Heart left ventricle (tissue), 16 donors: ENCODE results near the gene ZNF536. TPM values are rescaled to one million over a fixed set of nuclear protein-coding genes. Genes with fewer than 3 reads are reported as not detected.

ENCODE experiments used
- ATAC-seq, 4 donors: fragments of 200-7000 bp; cut with Tn5 transposase; one replicate each; pipeline ENCODE4 v1.9.1; 2020 to 2022; ENCODE audit warnings: moderate library complexity in 4 of 4, mild to moderate bottlenecking in 3 of 4, moderate number of reproducible peaks in 1 of 4
- DNase-seq, 5 donors: peaks; one replicate each; pipeline ENCODE4 v3.0.0-alpha.2; 2020
- H3K27ac ChIP-seq, 12 donors: fragments of 200-600 bp; sonication (generic) in 4 of 12; one replicate each; pipeline versions ENCODE4 v1.5.0 to v1.8.0; 2016 to 2022; ENCODE audit warnings: mild to moderate bottlenecking in 2 of 12
- H3K27me3 ChIP-seq, 9 donors: fragments of 200-600 bp; sonication (generic) in 2 of 9; one replicate each; pipeline versions ENCODE4 v1.5.1 to v1.8.0; 2016 to 2022; ENCODE audit warnings: mild to moderate bottlenecking in 3 of 9
- H3K36me3 ChIP-seq, 9 donors: fragments of 200-600 bp; sonication (generic) in 2 of 9; one replicate each; pipeline versions ENCODE4 v1.5.0 to v1.8.0; 2018 to 2022; ENCODE audit warnings: mild to moderate bottlenecking in 2 of 9
- H3K4me1 ChIP-seq, 12 donors: fragments of 200-600 bp; sonication (generic) in 4 of 12; one replicate each; pipeline versions ENCODE4 v1.5.0 to v1.8.0; 2016 to 2022; ENCODE audit warnings: mild to moderate bottlenecking in 3 of 12
- H3K4me3 ChIP-seq, 12 donors: fragments of 200-600 bp; sonication (generic) in 4 of 12; one replicate each; pipeline versions ENCODE4 v1.5.0 to v1.8.0; 2017 to 2022; ENCODE audit warnings: mild to moderate bottlenecking in 9 of 12, moderate library complexity in 4 of 12
- H3K9me3 ChIP-seq, 12 donors: fragments of 200-600 bp; sonication (generic) in 4 of 12; one replicate each; pipeline versions ENCODE4 v1.5.0 to v1.8.0; 2016 to 2022; ENCODE audit warnings: mild to moderate bottlenecking in 1 of 12
- POLR2A ChIP-seq, 2 donors: fragments of 450-650 bp; IDR thresholded peaks; one replicate each; pipeline ENCODE4 v1.6.1; 2017; ENCODE audit warnings: antibody characterized with exemption in 2 of 2, mild to moderate bottlenecking in 2 of 2, moderate library complexity in 2 of 2
- WGBS, 4 donors: extraction: QIAGEN DNeasy Blood & Tissue Kit in 2 of 4; methylation state at CpG; one replicate each; pipeline versions ENCODE4 v1.1.5 to v1.1.7; 2013 to 2018; 5-methylcytosine and 5-hydroxymethylcytosine counted together
- intact Hi-C, 10 donors: fragments of 100-400 bp; cut with DNase I; formaldehyde crosslinking; loops; one replicate each; pipeline versions ENCODE4 v1.11.1 to v1.14.2; 2022
- polyA plus RNA-seq, 2 donors: library from polyadenylated mRNA; stranded (reverse); fragments of 200-250 nt; gene quantifications; one replicate each; pipeline ENCODE4 v1.2.3, GENCODE V29; 2013
- total RNA-seq, 9 donors: library from RNA; depleted of rRNA in 2 of 9; stranded (reverse); fragments of >200 nt in 2 of 9; fragmentation: NEBNext Ultra II Directional in 3 of 9; extraction: Animal tissue kit (Norgen Biotek cat#: 25700) in 3 of 9; gene quantifications; one replicate each; pipeline versions ENCODE4 v1.1.0 to v1.2.4, GENCODE V29; 2016 to 2023
- TF ChIP-seq, protein P1 (sequence below), 12 donors: fragments of 200-600 bp; sonication (generic) in 4 of 12; IDR thresholded peaks; one replicate each; pipeline versions ENCODE4 v1.5.0 to v1.8.0; 2018 to 2022; ENCODE audit warnings: antibody characterized with exemption in 12 of 12, mild to moderate bottlenecking in 5 of 12
- donor health status: ischemic (EF 13 %, LVEDD 7.1; RV severe dilation, severe dysfunction).
- donor health status: healthy with polysubstance abuse.
- donor health status: DM: no; HTN: yes; CAD: no.
- donor health status: DM: no; HTN: no; CAD: no.
- donor health status: ischemic (EF 25% LVEDD 6.9; RV normal size, moderate dysfunction).
- donor health status: ischemic (EF 25% LVEDD 5.7; RV mildly dilated, moderate dysfunction).
- donor health status: healthy.
- donor health status: DM: yes; HTN: yes; CAD: no.
- donor health status: ischemic (EF 35%, LVEDD 5.7; RV mildly dilated, moderate dysfunction).
- donor health status: nonischemic (EF 11% LVEDD 7.7; RV severe dilation, severe dysfunction).
- donor health status: DM: yes; HTN: yes; CAD: no.
- donor health status: PGD.
- donor health status: ischemic (EF 29% LVEDD 5.4; RV normal size, mild dysfunction).
- donor health status: nonischemic (EF 23%, LVEDD 6.1; RV moderate dilation, normal function).

Gene ZNF536
- total and polyA plus RNA-seq, 11 donors, result 0.17 to 10.1 (median 2.0) TPM

DNA sequence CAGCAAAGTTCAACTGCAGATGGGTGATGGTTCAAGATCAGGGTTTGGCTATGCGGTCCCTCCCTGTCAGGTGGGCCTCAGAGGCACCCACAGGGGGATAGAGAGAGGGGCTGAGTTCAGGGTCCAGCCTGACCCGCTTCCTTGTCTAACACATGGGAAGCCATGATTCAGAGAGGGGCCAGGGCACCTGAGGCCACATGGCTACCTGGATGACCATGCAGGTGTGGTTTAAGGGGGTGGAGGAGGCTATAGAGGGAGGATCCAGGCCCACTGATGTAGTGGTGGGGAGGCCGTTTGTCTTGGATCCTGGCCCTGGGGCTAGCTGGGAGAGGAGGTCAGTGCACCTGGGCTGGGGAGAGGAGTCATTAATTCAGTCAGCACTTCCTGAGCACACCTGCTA lies 56.7 kb downstream of the ZNF536 start:
- no peak for ATAC-seq
- 74 to 93% (median 83%) methylated on average over 2 to 3 of the region's 3 CpGs for WGBS, 4 donors
- Histone ChIP-seq H3K27ac (no peak overlapping the region), H3K27me3 (no peaks in the 10 kb centered on the region), H3K36me3 (no peaks in the 10 kb centered on the region), H3K4me3 (no peak overlapping the region), H3K9me3 (no peaks in the 10 kb centered on the region), H3K4me1 (no peaks in the 10 kb centered on the region)
- TF ChIP-seq, protein P1, sequence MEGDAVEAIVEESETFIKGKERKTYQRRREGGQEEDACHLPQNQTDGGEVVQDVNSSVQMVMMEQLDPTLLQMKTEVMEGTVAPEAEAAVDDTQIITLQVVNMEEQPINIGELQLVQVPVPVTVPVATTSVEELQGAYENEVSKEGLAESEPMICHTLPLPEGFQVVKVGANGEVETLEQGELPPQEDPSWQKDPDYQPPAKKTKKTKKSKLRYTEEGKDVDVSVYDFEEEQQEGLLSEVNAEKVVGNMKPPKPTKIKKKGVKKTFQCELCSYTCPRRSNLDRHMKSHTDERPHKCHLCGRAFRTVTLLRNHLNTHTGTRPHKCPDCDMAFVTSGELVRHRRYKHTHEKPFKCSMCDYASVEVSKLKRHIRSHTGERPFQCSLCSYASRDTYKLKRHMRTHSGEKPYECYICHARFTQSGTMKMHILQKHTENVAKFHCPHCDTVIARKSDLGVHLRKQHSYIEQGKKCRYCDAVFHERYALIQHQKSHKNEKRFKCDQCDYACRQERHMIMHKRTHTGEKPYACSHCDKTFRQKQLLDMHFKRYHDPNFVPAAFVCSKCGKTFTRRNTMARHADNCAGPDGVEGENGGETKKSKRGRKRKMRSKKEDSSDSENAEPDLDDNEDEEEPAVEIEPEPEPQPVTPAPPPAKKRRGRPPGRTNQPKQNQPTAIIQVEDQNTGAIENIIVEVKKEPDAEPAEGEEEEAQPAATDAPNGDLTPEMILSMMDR (IDR thresholded peaks at IDR 0.05), result no peak
- TF ChIP-seq POLR2A (IDR thresholded peaks at IDR 0.05), result no peak
- intact Hi-C loops, result no loop called here
- no peak for DNase-seq

DNA sequence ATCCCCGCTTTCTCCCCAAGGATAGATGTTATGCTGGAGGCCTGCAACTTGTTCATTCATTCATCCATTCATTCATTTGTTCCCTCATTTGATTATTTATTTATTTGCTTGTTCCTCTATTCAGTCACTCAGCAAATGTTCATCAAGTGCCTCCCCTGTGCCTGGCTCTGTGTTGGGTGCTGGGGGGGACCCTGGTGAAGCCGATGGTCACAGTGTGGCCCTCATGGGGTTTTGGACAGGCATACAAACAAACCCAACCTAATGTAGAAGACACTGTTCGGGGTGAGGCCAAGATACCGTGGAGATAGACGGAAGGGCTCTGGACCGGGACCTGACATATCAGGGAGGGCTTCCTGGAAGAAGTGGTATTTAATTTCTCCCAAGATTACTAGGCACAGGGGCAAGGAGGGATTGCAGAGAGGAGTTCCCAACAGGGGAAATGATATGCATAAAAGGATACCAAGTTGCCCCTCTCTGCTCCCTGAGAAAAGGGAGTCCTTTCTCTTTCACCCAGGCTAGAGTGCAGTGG lies 58.1 kb downstream of the ZNF536 start:
- ATAC-seq, result no peak
- no peak for TF ChIP-seq POLR2A (IDR thresholded peaks at IDR 0.05)
- TF ChIP-seq, protein P1 (IDR thresholded peaks at IDR 0.05), result no peak
- no peak for DNase-seq
- WGBS, 4 donors, result 89 to 93% (median 91%) methylated on average over 6 of the region's 6 CpGs
- intact Hi-C loops, result no loop called here
- no peaks in the 10 kb centered on the region for H3K27me3 ChIP-seq
- H3K36me3 ChIP-seq, result no peaks in the 10 kb centered on the region
- H3K4me3 ChIP-seq, result no peak overlapping the region
- H3K27ac ChIP-seq, result no peak overlapping the region
- no peaks in the 10 kb centered on the region for H3K9me3 ChIP-seq
- H3K4me1 ChIP-seq, result no peaks in the 10 kb centered on the region

DNA sequence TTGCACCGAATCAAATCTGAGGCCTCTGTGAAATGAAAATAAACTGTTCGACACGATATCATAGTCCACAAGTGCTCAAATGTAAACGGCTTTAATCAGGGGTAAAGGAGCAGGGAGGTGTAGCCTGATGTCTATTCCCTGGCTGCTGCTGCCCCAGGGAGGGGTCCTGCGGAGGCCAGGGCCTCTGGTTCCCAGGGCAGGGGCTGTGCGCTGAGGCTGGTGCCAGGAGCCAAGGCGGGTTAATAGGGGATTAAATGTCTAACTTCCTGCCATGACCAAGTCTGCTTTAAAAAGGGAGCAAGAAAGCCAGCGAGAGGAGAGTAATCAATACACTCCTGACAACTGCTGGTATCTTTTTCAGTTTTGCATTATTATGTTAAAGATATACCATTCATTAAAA lies 59.4 kb downstream of the ZNF536 start:
- ATAC-seq, result no peak
- no peak overlapping the region for H3K27ac ChIP-seq
- WGBS, 4 donors, result 80 to 84% (median 82%) methylated on average over 8 of the region's 8 CpGs
- H3K9me3 ChIP-seq, result no peaks in the 10 kb centered on the region
- no peaks in the 10 kb centered on the region for H3K36me3 ChIP-seq
- no peak overlapping the region for H3K4me3 ChIP-seq
- no peak for DNase-seq
- intact Hi-C loops, result no loop called here
- no peaks in the 10 kb centered on the region for H3K27me3 ChIP-seq
- H3K4me1 ChIP-seq, result no peaks in the 10 kb centered on the region
- TF ChIP-seq, protein P1 (IDR thresholded peaks at IDR 0.05), result no peak
- TF ChIP-seq POLR2A (IDR thresholded peaks at IDR 0.05), result no peak

DNA sequence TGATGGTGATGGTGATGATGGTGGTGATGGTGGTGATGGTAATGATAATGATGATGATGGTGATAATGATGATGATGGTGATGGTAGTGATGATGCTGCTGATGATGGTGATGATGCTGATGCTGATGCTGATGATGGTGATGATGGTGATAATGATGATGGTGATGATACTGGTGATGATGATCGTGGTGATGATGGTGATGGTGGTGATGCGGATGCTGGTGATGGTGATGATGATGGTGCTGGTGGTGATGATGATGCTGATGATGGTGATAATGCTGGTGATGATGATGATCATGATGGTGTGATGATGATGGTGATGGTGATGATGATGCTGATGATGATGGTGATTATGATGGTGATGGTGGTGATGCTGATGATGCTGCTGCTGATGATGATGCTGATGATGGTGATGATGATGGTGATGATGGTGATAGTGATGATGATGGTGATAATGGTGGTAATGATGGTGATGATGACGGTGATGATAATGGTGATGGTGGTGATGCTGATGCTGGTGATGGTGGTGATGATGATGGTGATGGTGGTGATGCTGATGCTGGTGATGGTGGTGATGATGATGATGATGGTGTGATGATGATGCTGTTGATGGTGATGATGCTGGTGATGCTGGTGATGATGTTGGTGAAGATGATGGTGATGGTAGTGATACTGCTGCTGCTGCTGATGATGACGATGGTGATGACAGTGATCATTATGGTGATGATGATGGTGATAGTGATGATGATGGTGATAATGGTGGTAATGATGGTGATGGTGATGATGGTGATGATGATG lies 62.8 kb downstream of the ZNF536 start:
- H3K36me3 ChIP-seq, result no peaks in the 10 kb centered on the region
- H3K4me1 ChIP-seq, result no peaks in the 10 kb centered on the region
- H3K4me3 ChIP-seq, result no peak overlapping the region
- intact Hi-C loops, result no loop called here
- H3K27me3 ChIP-seq, result no peaks in the 10 kb centered on the region
- DNase-seq (no peak), ATAC-seq (no peak)
- 92 to 96% (median 95%) methylated on average over 4 of the region's 4 CpGs for WGBS, 4 donors
- H3K27ac ChIP-seq, result no peak overlapping the region
- no peak for TF ChIP-seq POLR2A (IDR thresholded peaks at IDR 0.05)
- H3K9me3 ChIP-seq, result no peaks in the 10 kb centered on the region
